Activated T-helper 17 cell treated with anti-CD3 and anti-CD28 coated beads, Interleukin-2, amount 50 U/mL, for 72 hours (primary cell): ENCODE results near the gene SLC30A2. TPM values are rescaled to one million over a fixed set of nuclear protein-coding genes. Genes with fewer than 3 reads are reported as not detected.

Experiments used
- ATAC-seq: fragments of 150-1000 bp; cut with Tn5 transposase; replicated peaks from 2 replicates; pipeline ENCODE4 v1.10.0; 2021; ENCODE audit warnings: mild to moderate bottlenecking, moderate library complexity
- H3K27ac Mint-ChIP-seq: one replicate; pipeline ENCODE4 v1.8.0; 2022; ENCODE audit warnings: mixed read lengths
- H3K27me3 Mint-ChIP-seq: one replicate; pipeline ENCODE4 v1.8.0; 2022; ENCODE audit warnings: mixed read lengths
- H3K36me3 Mint-ChIP-seq: one replicate; pipeline ENCODE4 v1.8.0; 2022; ENCODE audit warnings: low read depth, mild to moderate bottlenecking, mixed read lengths
- H3K4me1 Mint-ChIP-seq: one replicate; pipeline ENCODE4 v1.8.0; 2022; ENCODE audit warnings: mixed read lengths
- H3K4me3 Mint-ChIP-seq: one replicate; pipeline ENCODE4 v1.8.0; 2022; ENCODE audit warnings: mild to moderate bottlenecking, mixed read lengths
- H3K9me3 Mint-ChIP-seq: one replicate; pipeline ENCODE4 v1.8.0; 2022; ENCODE audit warnings: mixed read lengths
- total RNA-seq, 2 donors: library from RNA; stranded (reverse); gene quantifications; one replicate each; pipeline ENCODE4 v1.2.3, GENCODE V29; 2022

The SLC30A2 gene
- total RNA-seq, 2 donors from 2014 or later: not detected

GRCh38 chr1:26016258-26016952 is 29.5 kb downstream of the SLC30A2 start:
- no peak for ATAC-seq

GRCh38 chr1:26015358-26015757 is 30.6 kb downstream of the SLC30A2 start:
- H3K27me3 Mint-ChIP-seq: no peaks in the 10 kb centered on the region
- H3K27ac Mint-ChIP-seq: no peak overlapping the region
- no peaks in the 10 kb centered on the region for H3K4me1 Mint-ChIP-seq
- no peaks in the 10 kb centered on the region for H3K36me3 Mint-ChIP-seq
- no peaks in the 10 kb centered on the region for H3K9me3 Mint-ChIP-seq
- ATAC-seq: no peak
- H3K4me3 Mint-ChIP-seq: no peak overlapping the region

More at GRCh38 chr1:26016258-26016952, 29.5 kb downstream of the SLC30A2 start:
- no peak overlapping the region for H3K4me3 Mint-ChIP-seq
- H3K9me3 Mint-ChIP-seq: no peaks in the 10 kb centered on the region
- H3K27me3 Mint-ChIP-seq: no peaks in the 10 kb centered on the region
- H3K4me1 Mint-ChIP-seq: no peaks in the 10 kb centered on the region
- no peak overlapping the region for H3K27ac Mint-ChIP-seq
- no peaks in the 10 kb centered on the region for H3K36me3 Mint-ChIP-seq

GRCh38 chr1:26014179-26014578 is 31.7 kb downstream of the SLC30A2 start:
- Mint-ChIP-seq H3K27ac (no peak overlapping the region), H3K36me3 (no peaks in the 10 kb centered on the region), H3K4me1 (no peaks in the 10 kb centered on the region), H3K4me3 (no peak overlapping the region), H3K27me3 (no peaks in the 10 kb centered on the region), H3K9me3 (no peaks in the 10 kb centered on the region)
- ATAC-seq: no peak

GRCh38 chr1:26012864-26013263 is 33.1 kb downstream of the SLC30A2 start:
- ATAC-seq: no peak
- Mint-ChIP-seq H3K4me3 (no peak overlapping the region), H3K9me3 (no peaks in the 10 kb centered on the region), H3K27me3 (no peaks in the 10 kb centered on the region), H3K27ac (no peak overlapping the region), H3K4me1 (no peaks in the 10 kb centered on the region), H3K36me3 (no peaks in the 10 kb centered on the region)

- H3K9me3 Mint-ChIP-seq: no peaks in the 10 kb centered on the region
- ATAC-seq: no peak
- H3K27me3 Mint-ChIP-seq: peaks cover 6% of the 10 kb centered on the region
- H3K27ac Mint-ChIP-seq: no peak overlapping the region
- no peak overlapping the region for H3K4me3 Mint-ChIP-seq
- no peaks in the 10 kb centered on the region for H3K4me1 Mint-ChIP-seq
- no peaks in the 10 kb centered on the region for H3K36me3 Mint-ChIP-seq
Observed at GRCh38 chr1:26010825-26011224, 35.1 kb downstream of the SLC30A2 start.

GRCh38 chr1:26009796-26010447 is 36.0 kb downstream of the SLC30A2 start:
- no peak overlapping the region for H3K4me3 Mint-ChIP-seq
- H3K27me3 Mint-ChIP-seq: peaks cover 9% of the 10 kb centered on the region
- no peaks in the 10 kb centered on the region for H3K36me3 Mint-ChIP-seq
- no peaks in the 10 kb centered on the region for H3K4me1 Mint-ChIP-seq
- no peaks in the 10 kb centered on the region for H3K9me3 Mint-ChIP-seq
- ATAC-seq: no peak
- H3K27ac Mint-ChIP-seq: no peak overlapping the region

- Mint-ChIP-seq H3K27me3 (peaks cover 12% of the 10 kb centered on the region), H3K4me1 (no peaks in the 10 kb centered on the region), H3K4me3 (no peak overlapping the region), H3K27ac (no peak overlapping the region), H3K36me3 (no peaks in the 10 kb centered on the region), H3K9me3 (no peaks in the 10 kb centered on the region)
- ATAC-seq: no peak
Observed at GRCh38 chr1:26006710-26007109, 39.2 kb downstream of the SLC30A2 start.

- Mint-ChIP-seq H3K36me3 (no peaks in the 10 kb centered on the region), H3K4me3 (no peak overlapping the region), H3K27me3 (peaks cover 12% of the 10 kb centered on the region), H3K27ac (no peak overlapping the region), H3K4me1 (no peaks in the 10 kb centered on the region), H3K9me3 (no peaks in the 10 kb centered on the region)
- ATAC-seq: no peak
Observed at GRCh38 chr1:26005434-26006105, 40.3 kb downstream of the SLC30A2 start.

- ATAC-seq: no peak
- Mint-ChIP-seq H3K9me3 (no peaks in the 10 kb centered on the region), H3K27me3 (peaks cover 12% of the 10 kb centered on the region), H3K4me1 (no peaks in the 10 kb centered on the region), H3K27ac (no peak overlapping the region), H3K4me3 (no peak overlapping the region), H3K36me3 (no peaks in the 10 kb centered on the region)
Observed at GRCh38 chr1:26003756-26004155, 42.2 kb downstream of the SLC30A2 start.

- Mint-ChIP-seq H3K4me3 (no peak overlapping the region), H3K4me1 (peaks cover 5% of the 10 kb centered on the region), H3K27ac (no peak overlapping the region), H3K9me3 (no peaks in the 10 kb centered on the region), H3K27me3 (peaks cover 12% of the 10 kb centered on the region), H3K36me3 (no peaks in the 10 kb centered on the region)
- no peak for ATAC-seq
Observed at GRCh38 chr1:26003262-26003661, 42.7 kb downstream of the SLC30A2 start.

GRCh38 chr1:25999041-25999800 is 46.7 kb downstream of the SLC30A2 start:
- H3K27ac Mint-ChIP-seq: no peak overlapping the region
- H3K4me3 Mint-ChIP-seq: no peak overlapping the region

GRCh38 chr1:25997828-25998761 is 47.8 kb downstream of the SLC30A2 start, which contains the start of gene PAFAH2:
Gene PAFAH2 (minus strand): TSS chr1:25998063. CDS start chr1:25990816, 7,247 bp downstream.
- Mint-ChIP-seq H3K4me1 (peaks cover 11% of the 10 kb centered on the region), H3K4me3 (peak within 1 kb of the TSS; percentile 89), H3K36me3 (no peaks in the 10 kb centered on the region), H3K27ac (peak within 1 kb of the TSS; percentile 92), H3K27me3 (no peaks in the 10 kb centered on the region), H3K9me3 (no peaks in the 10 kb centered on the region)
- peak; percentile 99 for ATAC-seq

More at GRCh38 chr1:25999041-25999800, 46.7 kb downstream of the SLC30A2 start:
- Mint-ChIP-seq H3K36me3 (no peaks in the 10 kb centered on the region), H3K27me3 (peaks cover under 1% of the 10 kb centered on the region), H3K9me3 (no peaks in the 10 kb centered on the region), H3K4me1 (peaks cover 7% of the 10 kb centered on the region)
- ATAC-seq: no peak

GRCh38 chr1:25996966-25997827 is 48.7 kb downstream of the SLC30A2 start:
- H3K36me3 Mint-ChIP-seq: no peaks in the 10 kb centered on the region
- no peaks in the 10 kb centered on the region for H3K9me3 Mint-ChIP-seq
- ATAC-seq: no peak
- H3K4me1 Mint-ChIP-seq: peaks cover 11% of the 10 kb centered on the region
- H3K27ac Mint-ChIP-seq: peak overlapping the region; percentile 92
- peak overlapping the region; percentile 89 for H3K4me3 Mint-ChIP-seq
- no peaks in the 10 kb centered on the region for H3K27me3 Mint-ChIP-seq
